ENCODE data around the gene CNPY2.

GRCh38 chr12:56317675-56318074, 1.9 kb upstream of the CNPY2 start:
- TF ChIP-seq, protein P1, sequence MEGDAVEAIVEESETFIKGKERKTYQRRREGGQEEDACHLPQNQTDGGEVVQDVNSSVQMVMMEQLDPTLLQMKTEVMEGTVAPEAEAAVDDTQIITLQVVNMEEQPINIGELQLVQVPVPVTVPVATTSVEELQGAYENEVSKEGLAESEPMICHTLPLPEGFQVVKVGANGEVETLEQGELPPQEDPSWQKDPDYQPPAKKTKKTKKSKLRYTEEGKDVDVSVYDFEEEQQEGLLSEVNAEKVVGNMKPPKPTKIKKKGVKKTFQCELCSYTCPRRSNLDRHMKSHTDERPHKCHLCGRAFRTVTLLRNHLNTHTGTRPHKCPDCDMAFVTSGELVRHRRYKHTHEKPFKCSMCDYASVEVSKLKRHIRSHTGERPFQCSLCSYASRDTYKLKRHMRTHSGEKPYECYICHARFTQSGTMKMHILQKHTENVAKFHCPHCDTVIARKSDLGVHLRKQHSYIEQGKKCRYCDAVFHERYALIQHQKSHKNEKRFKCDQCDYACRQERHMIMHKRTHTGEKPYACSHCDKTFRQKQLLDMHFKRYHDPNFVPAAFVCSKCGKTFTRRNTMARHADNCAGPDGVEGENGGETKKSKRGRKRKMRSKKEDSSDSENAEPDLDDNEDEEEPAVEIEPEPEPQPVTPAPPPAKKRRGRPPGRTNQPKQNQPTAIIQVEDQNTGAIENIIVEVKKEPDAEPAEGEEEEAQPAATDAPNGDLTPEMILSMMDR (IDR thresholded peaks at IDR 0.05), result no peak
- no peak for TF ChIP-seq POLR2AphosphoS5 (IDR thresholded peaks at IDR 0.05; ENCODE audit: insufficient read depth in 1 of 2, low read depth in 1 of 2)
